Mesenchymal stem cell (in vitro differentiated cells and primary cell): ENCODE data around the gene TOX3.

ENCODE experiments used
- DNase-seq: peaks from one replicate; pipeline ENCODE4 v3.0.0-alpha.2; 2013
- H2AFZ ChIP-seq: one replicate; pipeline ENCODE4 v1.6.1; 2013; ENCODE audit warnings: low read depth, mild to moderate bottlenecking, control low read depth, inconsistent platforms, low read length, moderate library complexity
- H2AK5ac ChIP-seq: 2 replicates; pipeline ENCODE4 v1.6.1; 2013; ENCODE audit warnings: low read length, moderate library complexity, mild to moderate bottlenecking, inconsistent platforms; ENCODE audit not compliant: severe bottlenecking
- H2BK120ac ChIP-seq: one replicate; pipeline ENCODE4 v1.6.1; 2013; ENCODE audit warnings: low read depth, mild to moderate bottlenecking, inconsistent platforms, low read length, moderate library complexity
- H2BK12ac ChIP-seq, 2 experiments: one replicate each; pipeline ENCODE4 v1.6.1; 2013; ENCODE audit warnings: inconsistent platforms in 2 of 2, low read length in 2 of 2, mild to moderate bottlenecking in 2 of 2, moderate library complexity in 2 of 2, control low read depth in 1 of 2
- H2BK15ac ChIP-seq: one replicate; pipeline ENCODE4 v1.6.1; 2013; ENCODE audit warnings: mild to moderate bottlenecking, low read depth, inconsistent platforms; ENCODE audit not compliant: poor library complexity, severe bottlenecking
- H2BK5ac ChIP-seq: 2 replicates; pipeline ENCODE4 v1.6.1; 2013; ENCODE audit warnings: low read depth, mild to moderate bottlenecking, low read length, control low read depth, inconsistent platforms; ENCODE audit not compliant: poor library complexity, severe bottlenecking
- H3K14ac ChIP-seq, 2 experiments: one replicate each; pipeline ENCODE4 v1.6.1; 2013; ENCODE audit warnings: inconsistent platforms in 2 of 2, low read length in 2 of 2, control low read depth in 1 of 2, mild to moderate bottlenecking in 1 of 2, moderate library complexity in 1 of 2
- H3K18ac ChIP-seq, 2 experiments: one replicate each; pipeline ENCODE4 v1.6.1; 2013; ENCODE audit warnings: inconsistent platforms in 2 of 2, low read length in 2 of 2, control low read depth in 1 of 2, low read depth in 1 of 2, mild to moderate bottlenecking in 1 of 2
- H3K23ac ChIP-seq, 2 experiments: one replicate each; pipeline ENCODE4 v1.6.1; 2013; ENCODE audit warnings: inconsistent platforms in 2 of 2, low read length in 2 of 2, mild to moderate bottlenecking in 2 of 2, moderate library complexity in 2 of 2, control low read depth in 1 of 2
- H3K27ac ChIP-seq: 2 replicates; pipeline ENCODE4 v1.5.1; 2013; ENCODE audit warnings: mild to moderate bottlenecking, moderate library complexity, low read length, control low read depth, inconsistent platforms; ENCODE audit not compliant: poor library complexity, severe bottlenecking
- H3K27me3 ChIP-seq, 2 experiments: 2 replicates each; pipeline versions ENCODE4 v1.6.1 to v1.7.0; 2013; ENCODE audit warnings: low read length in 2 of 2, mild to moderate bottlenecking in 2 of 2, moderate library complexity in 2 of 2, control low read depth in 1 of 2, inconsistent platforms in 1 of 2; ENCODE audit not compliant: control insufficient read depth in 1 of 2, insufficient read depth in 1 of 2
- H3K36me3 ChIP-seq, 2 experiments: 2 replicates each; pipeline versions ENCODE4 v1.6.1 to v1.7.0; 2013; ENCODE audit warnings: low read length in 2 of 2, control low read depth in 1 of 2, inconsistent platforms in 1 of 2, low read depth in 1 of 2, mild to moderate bottlenecking in 1 of 2; ENCODE audit not compliant: insufficient read depth in 2 of 2, control insufficient read depth in 1 of 2
- H3K4ac ChIP-seq, 2 experiments: one replicate each; pipeline ENCODE4 v1.6.1; 2013; ENCODE audit warnings: inconsistent platforms in 2 of 2, low read length in 2 of 2, mild to moderate bottlenecking in 2 of 2, moderate library complexity in 2 of 2, control low read depth in 1 of 2, low read depth in 1 of 2
- H3K4me1 ChIP-seq: 2 replicates; pipeline ENCODE4 v1.6.1; 2013; ENCODE audit warnings: low read depth, low read length, control low read depth; ENCODE audit not compliant: control insufficient read depth, insufficient read depth
- H3K4me2 ChIP-seq: 2 replicates; pipeline ENCODE4 v1.6.1; 2013; ENCODE audit warnings: low read length, mild to moderate bottlenecking, inconsistent platforms; ENCODE audit not compliant: poor library complexity, severe bottlenecking
- H3K4me3 ChIP-seq, 2 experiments: 2 replicates each; pipeline versions ENCODE4 v1.5.1 to v1.7.0; 2013; ENCODE audit warnings: low read length in 2 of 2, mild to moderate bottlenecking in 2 of 2, control low read depth in 1 of 2, low read depth in 1 of 2; ENCODE audit not compliant: insufficient read depth in 1 of 2
- H3K79me1 ChIP-seq: replicated peaks from 2 replicates; pipeline ENCODE4 v1.6.1; 2013; ENCODE audit warnings: mild to moderate bottlenecking, control low read depth, low read length, inconsistent platforms; ENCODE audit not compliant: poor library complexity, severe bottlenecking
- H3K9ac ChIP-seq: 2 replicates; pipeline ENCODE4 v1.7.0; 2013; ENCODE audit warnings: mild to moderate bottlenecking, low read length, moderate library complexity
- H3K9me3 ChIP-seq: 2 replicates; pipeline ENCODE4 v1.7.0; 2013; ENCODE audit warnings: mild to moderate bottlenecking, low read length; ENCODE audit not compliant: control insufficient read depth
- H4K8ac ChIP-seq: one replicate; pipeline ENCODE4 v1.6.1; 2013; ENCODE audit warnings: inconsistent platforms, mild to moderate bottlenecking, low read length, moderate library complexity
- H4K91ac ChIP-seq: one replicate; pipeline ENCODE4 v1.6.1; 2013; ENCODE audit warnings: mild to moderate bottlenecking, low read length, inconsistent platforms
- WGBS: methylation state at CpG from one replicate; pipeline ENCODE4 v1.1.7; 2013; ENCODE audit warnings: mixed read lengths; 5-methylcytosine and 5-hydroxymethylcytosine counted together

The TOX3 gene

DNA sequence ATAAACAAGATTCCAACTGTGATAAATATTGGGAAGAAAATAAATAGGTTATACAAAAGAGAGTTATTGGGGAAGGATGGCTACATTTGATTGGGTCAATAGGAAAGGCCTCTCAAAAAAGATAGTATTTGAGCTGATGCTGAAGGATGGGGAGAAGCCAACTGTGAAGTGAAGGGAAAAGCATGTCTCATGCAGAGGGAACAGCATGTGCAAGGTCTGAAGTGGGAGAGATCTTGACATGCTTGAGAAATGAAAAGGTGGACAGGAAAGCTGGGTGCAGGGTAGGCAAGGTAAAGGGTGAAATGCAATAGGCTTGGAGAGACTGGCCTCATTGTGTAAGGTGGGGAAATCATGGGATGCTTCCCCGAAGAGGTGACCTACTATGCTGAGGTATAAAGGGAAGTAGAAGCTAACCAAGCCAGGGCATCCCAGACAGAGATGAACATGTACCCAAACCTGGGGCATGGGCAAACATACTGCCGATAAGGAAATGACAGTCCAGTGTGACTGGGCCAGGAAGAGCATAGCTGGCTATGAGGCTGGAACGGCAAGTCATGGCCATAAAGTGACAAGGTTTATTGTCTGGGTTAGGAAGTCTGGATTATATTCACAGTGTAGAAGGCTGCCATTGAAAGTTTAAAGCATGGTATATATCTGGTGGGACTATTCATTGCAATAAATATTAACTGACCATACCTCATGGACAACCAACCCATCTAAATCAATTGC lies 91.2 kb downstream of the TOX3 start:
- Histone ChIP-seq H3K9ac (no peak overlapping the region), H3K4me3 (no peak overlapping the region), H3K27ac (no peak overlapping the region), H4K91ac (no peak overlapping the region), H3K36me3 (no peaks in the 10 kb centered on the region), H2AK5ac (no peak overlapping the region), H3K18ac (no peak overlapping the region), H3K4me2 (no peak overlapping the region), H2BK15ac (no peak overlapping the region), H3K27me3 (no peaks in the 10 kb centered on the region), H3K4me1 (no peaks in the 10 kb centered on the region), H3K79me1 (no peaks in the 10 kb centered on the region), H2BK120ac (no peak overlapping the region), H3K4ac (no peak overlapping the region), H2BK5ac (no peak overlapping the region), H3K9me3 (no peaks in the 10 kb centered on the region), H3K14ac (peak overlapping the region in 1 of 2 experiments; percentile 48), H2AFZ (no peak overlapping the region), H4K8ac (no peak overlapping the region), H2BK12ac (no peak overlapping the region), H3K23ac (no peak overlapping the region)
- DNase-seq: no peak
- WGBS: 81% methylated on average over 3 of the region's 3 CpGs

DNA sequence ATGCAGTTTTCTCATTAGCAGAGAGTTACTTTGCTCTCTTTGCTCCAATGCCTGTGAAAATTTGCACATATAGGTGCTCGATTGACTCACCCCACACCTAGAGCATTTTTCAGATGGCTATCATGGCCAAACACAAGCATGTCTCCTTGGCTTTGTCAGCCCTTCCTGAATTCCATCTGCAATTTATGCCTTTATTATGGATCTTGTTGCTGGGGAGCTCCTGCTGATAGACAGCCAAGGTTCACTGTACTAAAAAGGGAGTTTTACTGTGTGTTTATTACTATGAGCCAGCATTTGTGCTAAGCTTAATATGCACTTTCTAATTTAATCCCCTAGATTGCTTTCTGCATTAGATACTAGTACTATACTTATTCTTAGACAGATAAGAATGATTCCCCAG lies 93.3 kb downstream of the TOX3 start:
- WGBS: 86% methylated on average over 1 of the region's 1 CpG
- Histone ChIP-seq H3K14ac (no peak overlapping the region), H2AFZ (no peak overlapping the region), H2AK5ac (no peak overlapping the region), H3K4me1 (no peaks in the 10 kb centered on the region), H3K27me3 (no peaks in the 10 kb centered on the region), H2BK12ac (no peak overlapping the region), H3K9ac (no peak overlapping the region), H3K4me3 (no peak overlapping the region), H3K4me2 (no peak overlapping the region), H2BK5ac (no peak overlapping the region), H3K27ac (no peak overlapping the region), H3K23ac (no peak overlapping the region), H4K8ac (no peak overlapping the region), H3K79me1 (no peaks in the 10 kb centered on the region), H3K36me3 (no peaks in the 10 kb centered on the region), H3K9me3 (no peaks in the 10 kb centered on the region), H2BK120ac (no peak overlapping the region), H3K4ac (no peak overlapping the region), H4K91ac (no peak overlapping the region), H2BK15ac (no peak overlapping the region), H3K18ac (no peak overlapping the region)
- no peak for DNase-seq

DNA sequence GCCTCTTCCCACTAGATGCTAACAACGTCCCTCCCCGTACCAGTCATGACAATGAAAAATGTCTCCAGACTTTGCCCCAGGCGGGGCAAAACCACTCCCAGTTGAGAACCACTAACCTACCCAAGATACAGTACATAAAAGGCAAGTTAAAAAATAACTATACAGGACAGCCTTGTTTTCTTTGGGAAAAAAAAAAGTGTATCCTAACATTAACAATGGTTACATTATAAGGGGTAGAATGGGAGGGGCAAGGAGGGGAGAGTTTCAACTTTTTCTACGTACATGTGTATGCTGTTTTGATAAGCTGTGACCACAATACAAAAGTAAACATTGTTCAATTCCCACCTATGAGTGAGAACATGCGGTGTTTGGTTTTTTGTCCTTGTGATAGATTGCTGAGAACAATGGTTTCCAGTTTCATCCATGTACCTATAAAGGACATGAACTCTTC lies 94.9 kb downstream of the TOX3 start:
- no peaks in the 10 kb centered on the region for H3K36me3 ChIP-seq
- H2BK15ac ChIP-seq: no peak overlapping the region
- H3K4ac ChIP-seq: no peak overlapping the region
- H3K27ac ChIP-seq: no peak overlapping the region
- no peaks in the 10 kb centered on the region for H3K79me1 ChIP-seq
- no peak overlapping the region for H3K18ac ChIP-seq
- H3K27me3 ChIP-seq: no peaks in the 10 kb centered on the region
- H3K9ac ChIP-seq: no peak overlapping the region
- no peak overlapping the region for H2AK5ac ChIP-seq
- H3K23ac ChIP-seq: no peak overlapping the region
- H3K4me1 ChIP-seq: no peaks in the 10 kb centered on the region
- no peak overlapping the region for H2AFZ ChIP-seq
- H3K14ac ChIP-seq: no peak overlapping the region
- H4K91ac ChIP-seq: no peak overlapping the region
- no peak overlapping the region for H3K4me2 ChIP-seq
- H3K4me3 ChIP-seq: no peak overlapping the region
- no peak overlapping the region for H2BK5ac ChIP-seq
- DNase-seq: no peak
- 91% methylated on average over 3 of the region's 5 CpGs for WGBS
- no peak overlapping the region for H2BK12ac ChIP-seq
- no peak overlapping the region for H4K8ac ChIP-seq
- no peaks in the 10 kb centered on the region for H3K9me3 ChIP-seq
- no peak overlapping the region for H2BK120ac ChIP-seq

DNA sequence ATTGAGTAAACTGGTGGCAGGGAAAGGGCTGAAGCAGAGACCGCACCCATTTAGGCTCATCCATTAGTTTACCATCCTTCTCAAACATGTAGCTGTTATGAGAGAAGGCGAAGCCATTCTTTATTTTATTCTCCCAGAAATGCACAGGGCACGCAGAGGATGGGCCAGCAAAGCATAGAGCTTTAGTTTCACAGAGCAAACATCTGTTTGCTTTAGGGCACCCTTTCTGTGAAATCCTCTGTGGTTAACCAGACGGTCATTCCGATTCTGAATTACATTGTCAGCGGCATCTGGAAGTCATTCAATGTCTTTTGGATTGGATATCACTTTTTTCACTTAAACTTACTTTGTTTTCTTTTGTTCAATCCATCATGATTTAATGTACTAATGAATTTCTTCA lies 96.0 kb downstream of the TOX3 start:
- Histone ChIP-seq H2AK5ac (no peak overlapping the region), H2BK5ac (no peak overlapping the region), H3K18ac (no peak overlapping the region), H3K4me2 (no peak overlapping the region), H3K9me3 (no peaks in the 10 kb centered on the region), H3K79me1 (no peaks in the 10 kb centered on the region), H2AFZ (no peak overlapping the region), H2BK15ac (no peak overlapping the region), H3K27ac (no peak overlapping the region), H3K4me3 (no peak overlapping the region), H3K4me1 (no peaks in the 10 kb centered on the region), H3K27me3 (no peaks in the 10 kb centered on the region), H3K9ac (no peak overlapping the region), H2BK120ac (no peak overlapping the region), H3K36me3 (no peaks in the 10 kb centered on the region), H3K4ac (no peak overlapping the region), H4K91ac (no peak overlapping the region), H2BK12ac (no peak overlapping the region), H3K23ac (no peak overlapping the region), H3K14ac (no peak overlapping the region), H4K8ac (no peak overlapping the region)
- WGBS: 76% methylated on average over 6 of the region's 6 CpGs
- DNase-seq: no peak
